SK-N-SH (cell line): ENCODE data around the gene ADAMTS16. TPM values are rescaled to one million over a fixed set of nuclear protein-coding genes. Genes with fewer than 3 reads are reported as not detected.

ENCODE experiments used
- CTCF ChIA-PET: fragments of 300-600, 350-600 bp; formaldehyde crosslinking; extraction: SDS; loops from one replicate; lab custom pipeline; 2021; lab: Yijun Ruan, JAX
- POLR2A ChIA-PET: fragments of 350-600 bp; sonication (Branson Sonifier 250); formaldehyde crosslinking; extraction: SDS; loops from one replicate; lab custom pipeline; 2020; ENCODE audit warnings: antibody characterized with exemption, inconsistent platforms; lab: Yijun Ruan, JAX
- DNase-seq: peaks from one replicate; pipeline ENCODE4 v3.0.0; 2012
- H2AFZ ChIP-seq: fragments of 200-600 bp; sonication (generic); 2 replicates; pipeline ENCODE4 v1.8.1; 2016; ENCODE audit warnings: antibody characterized with exemption, mild to moderate bottlenecking, low read depth
- H3F3A ChIP-seq: fragments of 200-600 bp; sonication (generic); replicated peaks from 2 replicates; pipeline ENCODE3; 2016; ENCODE audit warnings: antibody characterized with exemption, mild to moderate bottlenecking; ENCODE audit not compliant: insufficient read depth
- H3K27ac ChIP-seq, 2 experiments: fragments of 200-500 bp in 1 of 2; fragments of 200-600 bp in 1 of 2; sonication (Bioruptor generic) in 1 of 2; sonication (generic), shearing (Covaris generic) in 1 of 2; 2 replicates each; pipeline versions ENCODE4 v1.5.1 to v1.6.1; 2014 to 2016; ENCODE audit warnings: low read depth in 2 of 2, inconsistent platforms in 1 of 2, low read length in 1 of 2, mild to moderate bottlenecking in 1 of 2, mixed read lengths in 1 of 2
- H3K27me3 ChIP-seq: fragments of 200-600 bp; sonication (generic), shearing (Covaris generic); 2 replicates; pipeline ENCODE4 v1.6.1; 2016; ENCODE audit warnings: mixed run types; ENCODE audit not compliant: insufficient read depth
- H3K36me3 ChIP-seq, 2 experiments: fragments of 200-500 bp in 1 of 2; fragments of 200-600 bp in 1 of 2; sonication (Bioruptor generic) in 1 of 2; sonication (generic) in 1 of 2; replicated peaks in 1 of 2; 2 replicates each; pipeline versions ENCODE3 to v1.5.1; 2014 to 2016; ENCODE audit warnings: low read length in 1 of 2, mild to moderate bottlenecking in 1 of 2; ENCODE audit not compliant: insufficient read depth in 2 of 2, control insufficient read depth in 1 of 2
- H3K4me1 ChIP-seq, 2 experiments: fragments of 200-500 bp in 1 of 2; fragments of 200-600 bp in 1 of 2; sonication (Bioruptor generic) in 1 of 2; sonication (generic), shearing (Covaris generic) in 1 of 2; 2 replicates each; pipeline versions ENCODE4 v1.5.1 to v1.6.1; 2014 to 2016; ENCODE audit warnings: low read depth in 1 of 2, low read length in 1 of 2, mixed run types in 1 of 2; ENCODE audit not compliant: insufficient read depth in 2 of 2, control insufficient read depth in 1 of 2
- H3K4me2 ChIP-seq: fragments of 200-600 bp; sonication (generic), shearing (Covaris generic); 2 replicates; pipeline ENCODE4 v1.6.1; 2017; ENCODE audit warnings: mixed run types
- H3K4me3 ChIP-seq, 2 experiments: fragments of 200-500 bp in 1 of 2; fragments of 200-600 bp in 1 of 2; sonication (Bioruptor generic) in 1 of 2; sonication (generic), shearing (Covaris generic) in 1 of 2; 2 replicates each; pipeline versions ENCODE4 v1.5.1 to v1.8.1; 2014 to 2016; ENCODE audit warnings: low read depth in 2 of 2, inconsistent platforms in 1 of 2, low read length in 1 of 2, mild to moderate bottlenecking in 1 of 2, mixed read lengths in 1 of 2, moderate library complexity in 1 of 2
- H3K79me2 ChIP-seq: fragments of 200-600 bp; sonication (generic); 2 replicates; pipeline ENCODE4 v1.8.1; 2017; ENCODE audit warnings: mild to moderate bottlenecking; ENCODE audit not compliant: insufficient read depth
- H3K9ac ChIP-seq: fragments of 200-600 bp; sonication (generic); 2 replicates; pipeline ENCODE4 v1.6.1; 2017; ENCODE audit warnings: mixed run types
- H3K9me2 ChIP-seq: fragments of 200-600 bp; sonication (generic); 2 replicates; pipeline ENCODE4 v1.6.1; 2017; ENCODE audit warnings: mixed run types
- H3K9me3 ChIP-seq: fragments of 200-600 bp; sonication (generic); 2 replicates; pipeline ENCODE4 v1.6.1; 2017; ENCODE audit warnings: mixed run types, mild to moderate bottlenecking, moderate library complexity
- H4K20me1 ChIP-seq: fragments of 200-600 bp; sonication (generic); 2 replicates; pipeline ENCODE4 v1.6.1; 2017; ENCODE audit warnings: mild to moderate bottlenecking, mixed run types; ENCODE audit not compliant: insufficient read depth
- EP300 ChIP-seq, 2 experiments: IDR thresholded peaks; 2 replicates each; pipeline versions ENCODE4 v1.4.0 to v1.6.1; 2012; ENCODE audit warnings: borderline replicate concordance in 1 of 2, low read depth in 1 of 2, low read length in 1 of 2
- EZH2phosphoT487 ChIP-seq: fragments of 200-600 bp; sonication (generic); IDR thresholded peaks from 2 replicates; pipeline ENCODE4 v1.6.1; 2017; ENCODE audit warnings: low read depth, mixed run types, mild to moderate bottlenecking, antibody characterized with exemption, moderate library complexity, borderline replicate concordance
- FOSL2 ChIP-seq: IDR thresholded peaks from 2 replicates; pipeline ENCODE4 v1.4.0; 2012; ENCODE audit warnings: low read depth, mild to moderate bottlenecking, moderate library complexity, borderline replicate concordance
- FOXJ3 ChIP-seq: sonication (generic); formaldehyde crosslinking; IDR thresholded peaks from 2 replicates; pipeline ENCODE4 v1.5.1; 2020; ENCODE audit warnings: mild to moderate bottlenecking, missing genetic modification reagents
- FOXM1 ChIP-seq: IDR thresholded peaks from 2 replicates; pipeline ENCODE4 v1.4.0; 2012; ENCODE audit warnings: low read depth, mild to moderate bottlenecking
- GATA2 ChIP-seq: sonication (generic); formaldehyde crosslinking; IDR thresholded peaks from 2 replicates; pipeline ENCODE4 v1.5.0; 2020; ENCODE audit warnings: mild to moderate bottlenecking, missing genetic modification reagents
- MEF2A ChIP-seq: IDR thresholded peaks from 2 replicates; pipeline ENCODE4 v1.4.0; 2012; ENCODE audit warnings: low read depth, borderline replicate concordance
- RAD21 ChIP-seq: IDR thresholded peaks from 2 replicates; pipeline ENCODE4 v1.6.1; 2012; ENCODE audit warnings: mild to moderate bottlenecking, low read length
- RCOR1 ChIP-seq: fragments of 150-350 bp; IDR thresholded peaks from 2 replicates; pipeline ENCODE4 v1.6.1; 2017; ENCODE audit warnings: antibody characterized with exemption, low read length
- RFX5 ChIP-seq: IDR thresholded peaks from 2 replicates; pipeline ENCODE4 v1.6.1; 2012; ENCODE audit warnings: mild to moderate bottlenecking, improper control_type of control experiment, low read length
- RXRA ChIP-seq: IDR thresholded peaks from 2 replicates; pipeline ENCODE4 v1.4.0; 2012; ENCODE audit warnings: low read depth, mild to moderate bottlenecking, borderline replicate concordance
- SIN3A ChIP-seq: IDR thresholded peaks from 2 replicates; pipeline ENCODE4 v1.6.1; 2012; ENCODE audit warnings: low read depth, mild to moderate bottlenecking, low read length, moderate library complexity, borderline replicate concordance
- TAF1 ChIP-seq: IDR thresholded peaks from 2 replicates; pipeline ENCODE4 v1.6.1; 2012; ENCODE audit warnings: low read depth, mild to moderate bottlenecking, low read length, moderate library complexity, borderline replicate concordance
- TCF12 ChIP-seq: IDR thresholded peaks from 2 replicates; pipeline ENCODE4 v1.4.0; 2012
- TEAD4 ChIP-seq: IDR thresholded peaks from 2 replicates; pipeline ENCODE4 v1.4.0; 2012; ENCODE audit warnings: mild to moderate bottlenecking, borderline replicate concordance; ENCODE audit not compliant: insufficient read depth
- WGBS: methylation state at CpG from one replicate; pipeline ENCODE4 v1.1.6; 2017; ENCODE audit warnings: low lambda C conversion rate; 5-methylcytosine and 5-hydroxymethylcytosine counted together
- polyA plus RNA-seq, 3 experiments: library from polyadenylated mRNA; depleted of rRNA; stranded (reverse); fragments of >200 nt; gene quantifications; 2 replicates each; pipeline ENCODE4 v1.2.3, GENCODE V29; 2012
- TF ChIP-seq, protein P1 (sequence below): fragments of 200-600 bp; sonication (generic); IDR thresholded peaks from 2 replicates; pipeline ENCODE4 v1.6.1; 2017; ENCODE audit warnings: antibody characterized with exemption, mild to moderate bottlenecking, moderate library complexity
- TF ChIP-seq, protein P2 (sequence below): IDR thresholded peaks from 2 replicates; pipeline ENCODE4; 2012

ADAMTS16 gene
- polyA plus RNA-seq, 1 of the 3 experiments (the other 2 are of a cell fraction) = not detected

DNA sequence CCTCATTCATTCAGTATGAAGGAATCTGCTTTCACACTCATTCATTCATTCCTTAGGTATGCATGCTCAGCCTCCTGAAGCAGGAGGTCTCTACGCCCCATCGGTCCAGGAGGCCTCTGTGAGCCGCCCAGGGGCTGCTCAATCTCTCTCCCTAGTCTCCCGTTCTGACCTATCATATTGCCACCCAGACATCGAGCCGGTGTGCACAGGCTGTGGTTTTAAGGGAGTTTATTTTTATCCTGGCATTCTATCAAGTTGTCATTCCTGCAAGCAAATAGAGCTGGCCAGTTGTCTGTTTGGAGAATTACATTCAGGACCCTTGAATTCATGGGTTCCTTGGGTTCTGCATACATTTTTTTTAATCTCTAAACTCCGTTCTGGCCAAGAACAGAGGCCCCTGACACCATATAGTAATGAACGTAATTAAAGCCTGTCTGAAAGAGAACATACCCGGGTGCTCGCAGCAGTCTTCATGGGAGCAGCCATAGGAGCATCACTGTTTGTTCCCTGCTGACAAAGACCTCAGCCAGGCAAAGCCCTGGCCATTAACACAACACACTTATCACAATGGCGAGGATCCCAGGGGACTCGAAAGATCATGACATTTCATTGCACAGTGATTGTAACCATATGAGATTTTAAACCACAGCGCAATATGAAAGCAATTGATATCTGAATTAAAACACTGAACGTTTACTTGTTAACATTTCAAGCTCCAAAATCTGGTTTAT is 80.9 kb downstream of the ADAMTS16 start:
- Histone ChIP-seq H3K36me3 (no peaks in the 10 kb centered on the region), H3K9me3 (no peaks in the 10 kb centered on the region), H3K4me1 (no peaks in the 10 kb centered on the region), H3K9me2 (no peaks in the 10 kb centered on the region), H2AFZ (no peak overlapping the region), H3K4me2 (no peak overlapping the region), H4K20me1 (no peaks in the 10 kb centered on the region), H3K27me3 (no peaks in the 10 kb centered on the region), H3K27ac (no peak overlapping the region), H3K79me2 (no peaks in the 10 kb centered on the region), H3F3A (no peaks in the 10 kb centered on the region), H3K9ac (no peak overlapping the region), H3K4me3 (no peak overlapping the region)
- ChIA-PET POLR2A (no interaction called here), CTCF (no interaction called here)
- WGBS = 57% methylated on average over 14 of the region's 14 CpGs
- no peak for DNase-seq
- no peak for TF ChIP-seq RXRA
- TF ChIP-seq TEAD4 = no peak
- no peak for TF ChIP-seq TCF12
- no peak for TF ChIP-seq SIN3A
- TF ChIP-seq RAD21 = no peak
- TF ChIP-seq FOSL2 = no peak
- TF ChIP-seq, protein P1, sequence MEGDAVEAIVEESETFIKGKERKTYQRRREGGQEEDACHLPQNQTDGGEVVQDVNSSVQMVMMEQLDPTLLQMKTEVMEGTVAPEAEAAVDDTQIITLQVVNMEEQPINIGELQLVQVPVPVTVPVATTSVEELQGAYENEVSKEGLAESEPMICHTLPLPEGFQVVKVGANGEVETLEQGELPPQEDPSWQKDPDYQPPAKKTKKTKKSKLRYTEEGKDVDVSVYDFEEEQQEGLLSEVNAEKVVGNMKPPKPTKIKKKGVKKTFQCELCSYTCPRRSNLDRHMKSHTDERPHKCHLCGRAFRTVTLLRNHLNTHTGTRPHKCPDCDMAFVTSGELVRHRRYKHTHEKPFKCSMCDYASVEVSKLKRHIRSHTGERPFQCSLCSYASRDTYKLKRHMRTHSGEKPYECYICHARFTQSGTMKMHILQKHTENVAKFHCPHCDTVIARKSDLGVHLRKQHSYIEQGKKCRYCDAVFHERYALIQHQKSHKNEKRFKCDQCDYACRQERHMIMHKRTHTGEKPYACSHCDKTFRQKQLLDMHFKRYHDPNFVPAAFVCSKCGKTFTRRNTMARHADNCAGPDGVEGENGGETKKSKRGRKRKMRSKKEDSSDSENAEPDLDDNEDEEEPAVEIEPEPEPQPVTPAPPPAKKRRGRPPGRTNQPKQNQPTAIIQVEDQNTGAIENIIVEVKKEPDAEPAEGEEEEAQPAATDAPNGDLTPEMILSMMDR = no peak
- TF ChIP-seq RCOR1 = no peak
- TF ChIP-seq, protein P2, sequence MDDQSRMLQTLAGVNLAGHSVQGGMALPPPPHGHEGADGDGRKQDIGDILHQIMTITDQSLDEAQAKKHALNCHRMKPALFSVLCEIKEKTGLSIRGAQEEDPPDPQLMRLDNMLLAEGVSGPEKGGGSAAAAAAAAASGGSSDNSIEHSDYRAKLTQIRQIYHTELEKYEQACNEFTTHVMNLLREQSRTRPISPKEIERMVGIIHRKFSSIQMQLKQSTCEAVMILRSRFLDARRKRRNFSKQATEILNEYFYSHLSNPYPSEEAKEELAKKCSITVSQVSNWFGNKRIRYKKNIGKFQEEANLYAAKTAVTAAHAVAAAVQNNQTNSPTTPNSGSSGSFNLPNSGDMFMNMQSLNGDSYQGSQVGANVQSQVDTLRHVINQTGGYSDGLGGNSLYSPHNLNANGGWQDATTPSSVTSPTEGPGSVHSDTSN = no peak

- H3K9me3 ChIP-seq = no peaks in the 10 kb centered on the region
- TF ChIP-seq EP300 (IDR thresholded peaks at IDR 0.05; ENCODE audit: borderline replicate concordance in 1 of 2, low read depth in 1 of 2, low read length in 1 of 2) = no peak
- no peak for TF ChIP-seq TCF12
- TF ChIP-seq TAF1 = no peak
- TF ChIP-seq MEF2A = no peak
- TF ChIP-seq RCOR1 = no peak
- TF ChIP-seq EZH2phosphoT487 = no peak
- TF ChIP-seq, protein P2 = no peak
- TF ChIP-seq RXRA = no peak
- no peak for TF ChIP-seq GATA2 (CRISPR knock-in tag)
- no peak for TF ChIP-seq FOXM1
- no peak for TF ChIP-seq RFX5
- no peak for TF ChIP-seq FOXJ3
- TF ChIP-seq, all 33 proteins: peak for 0
- Histone ChIP-seq H3K9ac (no peak overlapping the region), H3F3A (no peaks in the 10 kb centered on the region), H3K79me2 (no peaks in the 10 kb centered on the region), H3K4me1 (no peaks in the 10 kb centered on the region), H3K27me3 (no peaks in the 10 kb centered on the region), H2AFZ (no peak overlapping the region), H4K20me1 (no peaks in the 10 kb centered on the region), H3K9me2 (no peaks in the 10 kb centered on the region), H3K36me3 (no peaks in the 10 kb centered on the region), H3K4me3 (no peak overlapping the region), H3K4me2 (no peak overlapping the region), H3K27ac (no peak overlapping the region)
- WGBS = 40% methylated on average over 4 of the region's 4 CpGs
- DNase-seq = no peak
- ChIA-PET POLR2A (no interaction called here), CTCF (no interaction called here)
Observed at GRCh38 chr5:5221724-5222123, 81.6 kb downstream of the ADAMTS16 start.
